Endothelial cell of umbilical vein (primary cell): Measurements from ENCODE around the gene MCTP2. TPM values are rescaled to one million over a fixed set of nuclear protein-coding genes. Genes with fewer than 3 reads are reported as not detected.

Experiments
- BruUV-seq: library from RNA; stranded (reverse); fragments of 400-500 nt; replicated peaks from 2 replicates; lab custom pipeline; 2021; lab: Mats Ljungman, UMichigan
- CTCF ChIA-PET: fragments of 300-600, 350-600 bp; sonication (Branson Sonifier 250); formaldehyde crosslinking; loops from one replicate; lab custom pipeline; 2021; ENCODE audit warnings: antibody characterized with exemption, inconsistent platforms; lab: Charles Lee
- POLR2A ChIA-PET: fragments of 300-600, 350-600 bp; sonication (Branson Sonifier 250); formaldehyde crosslinking; loops from one replicate; lab custom pipeline; 2021; ENCODE audit warnings: antibody characterized with exemption, inconsistent platforms; lab: Charles Lee
- DNase-seq: peaks from one replicate; pipeline ENCODE4 v3.0.0-alpha.2; 2011; ENCODE audit warnings: low read depth, low spot score
- FAIRE-seq: peaks from 2 replicates; lab custom pipeline; 2011; peaks lifted over from hg19 to GRCh38; lab: Jason Lieb, UNC
- H2AFZ ChIP-seq: 2 replicates; pipeline ENCODE4 v1.6.0; 2012; ENCODE audit warnings: low read depth, low read length, control low read depth, inconsistent platforms
- H3K27ac ChIP-seq: 2 replicates; pipeline ENCODE4 v1.5.1; 2011; ENCODE audit warnings: low read depth, mild to moderate bottlenecking, control low read depth, low read length, moderate library complexity; ENCODE audit not compliant: insufficient read depth
- H3K27me3 ChIP-seq, 2 experiments: 2 replicates each; pipeline versions ENCODE4 v1.6.0 to v1.6.1; 2011; ENCODE audit warnings: low read length in 2 of 2, mixed read lengths in 1 of 2; ENCODE audit not compliant: control insufficient read depth in 2 of 2, insufficient read depth in 2 of 2
- H3K36me3 ChIP-seq, 2 experiments: 2 replicates in 1 of 2; 3 replicates in 1 of 2; pipeline ENCODE4 v1.5.1; 2011; ENCODE audit warnings: low read length in 2 of 2, mild to moderate bottlenecking in 1 of 2, moderate library complexity in 1 of 2; ENCODE audit not compliant: control insufficient read depth in 2 of 2, insufficient read depth in 2 of 2; ENCODE audit errors: extremely low read depth in 1 of 2
- H3K4me1 ChIP-seq: 3 replicates; pipeline ENCODE4 v1.5.1; 2011; ENCODE audit warnings: mild to moderate bottlenecking, low read length; ENCODE audit not compliant: control insufficient read depth, insufficient read depth; ENCODE audit errors: extremely low read depth
- H3K4me2 ChIP-seq: 2 replicates; pipeline ENCODE4 v1.6.1; 2011; ENCODE audit warnings: low read length, control low read depth, mixed read lengths; ENCODE audit not compliant: insufficient read depth
- H3K4me3 ChIP-seq, 3 experiments: fragments of 200-600 bp in 1 of 3; sonication (generic), shearing (Covaris generic) in 1 of 3; replicated peaks in 1 of 3; 2 replicates each; pipeline ENCODE4 v1.5.1; 2011 to 2016; ENCODE audit warnings: control low read depth in 3 of 3, low read length in 3 of 3, mild to moderate bottlenecking in 2 of 3, inconsistent platforms in 1 of 3, low read depth in 1 of 3, moderate library complexity in 1 of 3; ENCODE audit not compliant: insufficient read depth in 1 of 3
- H3K79me2 ChIP-seq: 2 replicates; pipeline ENCODE4 v1.6.0; 2012; ENCODE audit warnings: low read length, inconsistent platforms; ENCODE audit not compliant: control insufficient read depth, insufficient read depth
- H3K9ac ChIP-seq: replicated peaks from 2 replicates; pipeline ENCODE3; 2011; ENCODE audit warnings: low read length, control low read depth; ENCODE audit not compliant: insufficient read depth; ENCODE audit errors: extremely low read depth
- H3K9me1 ChIP-seq: replicated peaks from 3 replicates; pipeline ENCODE4 v1.6.0; 2011; ENCODE audit warnings: mild to moderate bottlenecking, low read length; ENCODE audit not compliant: control insufficient read depth, insufficient read depth; ENCODE audit errors: extremely low read depth
- H3K9me3 ChIP-seq: replicated peaks from 2 replicates; pipeline ENCODE4 v1.5.1; 2012; ENCODE audit warnings: low read length, inconsistent platforms; ENCODE audit not compliant: control insufficient read depth, insufficient read depth
- H4K20me1 ChIP-seq: replicated peaks from 2 replicates; pipeline ENCODE3; 2011; ENCODE audit warnings: mild to moderate bottlenecking, low read length; ENCODE audit not compliant: control insufficient read depth, insufficient read depth; ENCODE audit errors: extremely low read depth
- EZH2 ChIP-seq: IDR thresholded peaks from 2 replicates; pipeline ENCODE4 v1.6.1; 2012; ENCODE audit warnings: borderline replicate concordance, low read depth, mild to moderate bottlenecking, moderate library complexity, low read length, inconsistent platforms; ENCODE audit not compliant: severe bottlenecking
- FOS ChIP-seq: IDR thresholded peaks from 2 replicates; pipeline ENCODE4 v1.6.1; 2011; ENCODE audit warnings: mild to moderate bottlenecking, low read length, moderate library complexity, borderline replicate concordance; ENCODE audit not compliant: insufficient read depth
- GATA2 ChIP-seq: IDR thresholded peaks from 2 replicates; pipeline ENCODE4 v1.7.0; 2011; ENCODE audit warnings: low read depth, mild to moderate bottlenecking, moderate library complexity, mixed read lengths, low read length; ENCODE audit not compliant: insufficient read length, insufficient read depth
- JUN ChIP-seq: IDR thresholded peaks from 2 replicates; pipeline ENCODE4 v1.6.1; 2011; ENCODE audit warnings: borderline replicate concordance, low read depth; ENCODE audit not compliant: insufficient read length, insufficient read depth
- MYC ChIP-seq: IDR thresholded peaks from one replicate; pipeline ENCODE4 v1.6.1; 2011; ENCODE audit warnings: mild to moderate bottlenecking, low read depth, low read length
- POLR2A ChIP-seq: IDR thresholded peaks from 2 replicates; pipeline ENCODE4 v1.6.1; 2012; ENCODE audit warnings: low read depth, mild to moderate bottlenecking, control low read depth, low read length
- POLR2AphosphoS5 ChIP-seq: IDR thresholded peaks from 2 replicates; pipeline ENCODE4 v1.6.1; 2012; ENCODE audit warnings: low read depth, mild to moderate bottlenecking, control low read depth, low read length, moderate library complexity; ENCODE audit not compliant: insufficient read depth
- dilution Hi-C: fragments of 300-500 bp; cut with MboI; formaldehyde crosslinking; loops from one replicate; pipeline ENCODE4 v1.15.0; 2019; ENCODE audit warnings: low sequenced_read_pairs; ENCODE audit not compliant: extremely low pct_ligation_motif_present
- intact Hi-C: fragments of 100-400 bp; cut with micrococcal nuclease; formaldehyde crosslinking; loops from one replicate; pipeline ENCODE4 v1.10.0; 2022
- polyA plus RNA-seq, 4 experiments: library from polyadenylated mRNA; depleted of rRNA in 3 of 4; stranded (reverse) in 3 of 4; unstranded in 1 of 4; fragments of >200 nt; gene quantifications; 2 replicates each; pipeline versions ENCODE4 v1.2.1 to v1.2.3, GENCODE V29; 2011 to 2012; ENCODE audit warnings: missing spikeins in 1 of 4
- total RNA-seq: library from RNA; stranded (reverse); gene quantifications from 2 replicates; pipeline ENCODE4 v1.2.3, GENCODE V29; 2021
- TF ChIP-seq, protein P1 (sequence below): IDR thresholded peaks from 2 replicates; pipeline ENCODE4 v1.6.1; 2011; ENCODE audit not compliant: insufficient read depth, insufficient read length
- TF ChIP-seq, protein P2 (sequence below), 2 donors: IDR thresholded peaks; 1 replicate in 1 of 2; 2 replicates in 1 of 2; pipeline ENCODE4 v1.5.1; 2011; ENCODE audit warnings: low read length in 2 of 2, mild to moderate bottlenecking in 2 of 2, moderate library complexity in 2 of 2, control low read depth in 1 of 2, inconsistent platforms in 1 of 2, low read depth in 1 of 2; ENCODE audit not compliant: insufficient read depth in 1 of 2; ENCODE audit errors: extremely low read depth in 1 of 2

The MCTP2 gene
- total and polyA plus RNA-seq, 2 donors (not counting 3 experiments of a cell fraction or from before 2014, with no cell fraction given), result 0.01 to 0.75 TPM

DNA sequence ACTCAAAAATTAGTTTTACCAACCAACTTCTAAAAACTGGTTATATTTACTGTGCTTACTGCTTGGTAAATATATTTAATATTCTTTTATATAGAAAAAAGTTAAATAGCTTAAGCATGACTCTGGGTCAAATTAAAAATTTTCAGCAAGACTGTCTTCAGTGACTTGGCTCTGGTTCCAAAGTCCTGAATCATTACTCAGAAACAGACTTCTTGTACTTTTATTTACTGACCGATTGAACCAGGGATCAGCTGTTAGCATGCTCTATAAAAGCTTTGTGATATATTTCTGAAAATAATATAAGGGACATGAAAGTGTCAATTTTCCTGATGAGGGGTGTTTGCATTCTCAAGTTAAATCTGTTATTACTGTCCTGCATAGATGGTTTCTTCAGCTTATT is 164.3 kb downstream of the MCTP2 start:
- Histone ChIP-seq H4K20me1 (no peaks in the 10 kb centered on the region), H3K27ac (no peak overlapping the region), H3K9me1 (no peaks in the 10 kb centered on the region), H3K36me3 (no peaks in the 10 kb centered on the region), H3K9me3 (no peaks in the 10 kb centered on the region), H3K27me3 (no peaks in the 10 kb centered on the region), H2AFZ (no peak overlapping the region), H3K79me2 (no peaks in the 10 kb centered on the region), H3K9ac (no peak overlapping the region), H3K4me1 (peaks cover 9% of the 10 kb centered on the region), H3K4me3 (no peak overlapping the region), H3K4me2 (no peak overlapping the region)
- ChIA-PET POLR2A (no interaction called here), CTCF (interaction anchor here (1.7 kb wide), 1 partner anchor 19 kb away, joined by 7 read pairs; no protein-coding TSS in a partner anchor)
- intact Hi-C loops, result no loop called here
- dilution Hi-C loops, result no loop called here
- no peak for DNase-seq
- no TSS peak for BruUV-seq
- TF ChIP-seq, protein P1, sequence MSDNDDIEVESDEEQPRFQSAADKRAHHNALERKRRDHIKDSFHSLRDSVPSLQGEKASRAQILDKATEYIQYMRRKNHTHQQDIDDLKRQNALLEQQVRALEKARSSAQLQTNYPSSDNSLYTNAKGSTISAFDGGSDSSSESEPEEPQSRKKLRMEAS, result no peak
- no peak for FAIRE-seq

DNA sequence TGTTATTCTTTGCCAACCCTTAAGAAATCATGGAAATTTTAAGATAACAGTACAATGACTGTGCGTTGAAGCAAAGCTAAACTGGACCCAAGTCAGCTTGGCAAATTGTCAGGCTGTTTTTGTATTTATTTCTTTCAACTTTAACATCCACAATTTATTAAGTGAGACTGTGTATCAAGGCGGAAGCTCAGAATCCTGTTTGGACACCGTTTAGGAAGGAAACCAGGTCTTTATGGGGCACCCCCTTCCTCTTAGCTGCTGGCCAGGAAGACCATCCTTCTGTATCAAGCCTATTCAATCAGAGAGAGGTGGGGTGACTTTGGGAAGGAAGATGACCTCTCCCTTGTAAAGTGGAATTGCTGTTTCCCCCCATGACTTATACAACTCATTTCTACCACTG is 166.0 kb downstream of the MCTP2 start:
- FAIRE-seq, result peak; percentile 61
- Histone ChIP-seq H3K27ac (no peak overlapping the region), H3K27me3 (no peaks in the 10 kb centered on the region), H3K4me2 (no peak overlapping the region), H3K9me3 (no peaks in the 10 kb centered on the region), H4K20me1 (no peaks in the 10 kb centered on the region), H3K4me3 (no peak overlapping the region), H3K36me3 (no peaks in the 10 kb centered on the region), H3K79me2 (no peaks in the 10 kb centered on the region), H3K9ac (no peak overlapping the region), H3K9me1 (no peaks in the 10 kb centered on the region), H3K4me1 (peaks cover 13% of the 10 kb centered on the region), H2AFZ (no peak overlapping the region)
- intact Hi-C loops, result no loop called here
- dilution Hi-C loops, result no loop called here
- BruUV-seq, result no TSS peak
- DNase-seq, result peak; percentile 26
- TF ChIP-seq EZH2 (no peak), MYC (no peak), GATA2 (no peak), POLR2AphosphoS5 (no peak), FOS (no peak), POLR2A (no peak), JUN (no peak)
- TF ChIP-seq, protein P2, sequence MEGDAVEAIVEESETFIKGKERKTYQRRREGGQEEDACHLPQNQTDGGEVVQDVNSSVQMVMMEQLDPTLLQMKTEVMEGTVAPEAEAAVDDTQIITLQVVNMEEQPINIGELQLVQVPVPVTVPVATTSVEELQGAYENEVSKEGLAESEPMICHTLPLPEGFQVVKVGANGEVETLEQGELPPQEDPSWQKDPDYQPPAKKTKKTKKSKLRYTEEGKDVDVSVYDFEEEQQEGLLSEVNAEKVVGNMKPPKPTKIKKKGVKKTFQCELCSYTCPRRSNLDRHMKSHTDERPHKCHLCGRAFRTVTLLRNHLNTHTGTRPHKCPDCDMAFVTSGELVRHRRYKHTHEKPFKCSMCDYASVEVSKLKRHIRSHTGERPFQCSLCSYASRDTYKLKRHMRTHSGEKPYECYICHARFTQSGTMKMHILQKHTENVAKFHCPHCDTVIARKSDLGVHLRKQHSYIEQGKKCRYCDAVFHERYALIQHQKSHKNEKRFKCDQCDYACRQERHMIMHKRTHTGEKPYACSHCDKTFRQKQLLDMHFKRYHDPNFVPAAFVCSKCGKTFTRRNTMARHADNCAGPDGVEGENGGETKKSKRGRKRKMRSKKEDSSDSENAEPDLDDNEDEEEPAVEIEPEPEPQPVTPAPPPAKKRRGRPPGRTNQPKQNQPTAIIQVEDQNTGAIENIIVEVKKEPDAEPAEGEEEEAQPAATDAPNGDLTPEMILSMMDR (IDR thresholded peaks at IDR 0.05; ENCODE audit: extremely low read depth in 1 of 2, insufficient read depth in 1 of 2, low read depth in 1 of 2, low read length in 2 of 2), result no peak
- TF ChIP-seq, protein P1, result no peak
- ChIA-PET CTCF (no interaction called here), POLR2A (no interaction called here)
